ENCODE results near the gene C11orf24.
"Not testable (repeated sequence)": the region's sequence is repeated elsewhere in the genome, so short reads cannot be mapped to it uniquely, and the experiment has no call there.

The C11orf24 gene

DNA sequence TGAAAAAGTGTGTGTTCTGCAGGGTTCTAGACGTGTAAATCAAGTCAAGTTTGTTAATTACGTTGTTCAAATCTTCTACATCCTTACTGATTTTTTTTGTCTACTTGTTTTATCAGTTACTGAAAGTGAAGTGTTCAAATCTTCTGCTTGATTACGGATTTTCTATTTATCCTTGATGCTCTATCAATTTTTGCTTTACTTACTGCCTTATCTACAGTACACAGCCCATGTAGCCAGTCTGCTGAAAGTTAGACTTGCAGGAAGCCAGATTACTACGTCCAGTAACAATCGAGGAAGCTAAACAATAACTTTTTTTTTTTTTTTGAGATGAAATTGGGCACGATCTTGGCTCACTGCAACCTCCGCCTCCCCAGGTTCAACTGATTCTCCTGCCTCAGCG is 15.6 kb upstream of the C11orf24 start:
- H4K8ac ChIP-seq (ENCODE audit: low read depth, low read length): no peak overlapping the region
- H4K12ac ChIP-seq (ENCODE audit: low read depth, low read length): no peak overlapping the region
- H3K18ac ChIP-seq (ENCODE audit: low read length): no peak overlapping the region
- no peak overlapping the region for H3K4me3 ChIP-seq (ENCODE audit: low read depth, low read length)
- no peak overlapping the region for H2AFZ ChIP-seq (ENCODE audit: insufficient read depth, low read length, poor library complexity)
- H2BK120ac ChIP-seq (ENCODE audit: insufficient read depth, low read length, poor library complexity): no peak overlapping the region
- H3K36me3 ChIP-seq (ENCODE audit: control insufficient read depth in 1 of 2, insufficient read depth in 2 of 2, low read length in 2 of 2): no peaks in the 10 kb centered on the region
- no peak overlapping the region for H3K23ac ChIP-seq (ENCODE audit: low read length)
- H3K27me3 ChIP-seq (ENCODE audit: insufficient read depth, low read length): no peaks in the 10 kb centered on the region
- no peak overlapping the region for H2BK12ac ChIP-seq (ENCODE audit: low read length)
- H4K91ac ChIP-seq (ENCODE audit: low read depth, low read length): no peak overlapping the region
- H3K9me3 ChIP-seq (ENCODE audit: insufficient read depth, low read depth, low read length): no peaks in the 10 kb centered on the region
- H3K79me1 ChIP-seq (ENCODE audit: low read length): no peaks in the 10 kb centered on the region
- H3K4me1 ChIP-seq (ENCODE audit: control insufficient read depth in 1 of 2, insufficient read depth in 2 of 2, low read length in 2 of 2): no peaks in the 10 kb centered on the region
- H3K9ac ChIP-seq (ENCODE audit: low read length): no peak overlapping the region
- no peak overlapping the region for H2AK5ac ChIP-seq (ENCODE audit: low read length)
- no peak for DNase-seq
- no peak overlapping the region for H3K14ac ChIP-seq (ENCODE audit: low read length)
- no peak overlapping the region for H3K4me2 ChIP-seq (ENCODE audit: low read length)
- H3K4ac ChIP-seq (ENCODE audit: low read depth, low read length): no peak overlapping the region
- H2BK5ac ChIP-seq (ENCODE audit: low read depth, low read length, poor library complexity): no peak overlapping the region
- WGBS (ENCODE audit: extremely low coverage, insufficient coverage, insufficient read length): no CpG with 5 or more reads among the region's 8 CpGs
- no peaks in the 10 kb centered on the region for H3K79me2 ChIP-seq (ENCODE audit: control insufficient read depth, insufficient read depth, low read length, poor library complexity)
- H3K27ac ChIP-seq (ENCODE audit: low read depth, low read length): no peak overlapping the region

DNA sequence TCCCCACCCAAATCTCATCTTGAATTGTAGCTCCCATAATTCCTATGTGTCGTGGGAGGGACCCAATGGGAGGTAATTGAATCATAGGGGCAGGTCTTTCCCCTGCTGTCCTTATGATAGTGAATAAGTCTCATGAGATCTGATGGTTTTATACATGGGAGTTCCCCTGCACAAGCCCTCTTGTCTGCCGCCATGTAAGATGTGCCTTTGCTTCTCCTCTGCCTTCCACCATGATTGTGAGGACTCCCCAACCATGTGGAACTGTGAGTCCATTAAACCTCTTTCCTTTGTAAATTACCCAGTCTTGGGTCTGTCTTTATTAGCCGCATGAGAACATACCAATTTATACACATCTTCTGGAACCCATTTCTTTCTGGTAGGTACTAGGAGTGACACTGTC is 12.8 kb upstream of the C11orf24 start:
- H2BK12ac ChIP-seq (ENCODE audit: low read length): not testable (repeated sequence)
- no CpG with 5 or more reads among the region's 3 CpGs for WGBS (ENCODE audit: extremely low coverage, insufficient coverage, insufficient read length)

DNA sequence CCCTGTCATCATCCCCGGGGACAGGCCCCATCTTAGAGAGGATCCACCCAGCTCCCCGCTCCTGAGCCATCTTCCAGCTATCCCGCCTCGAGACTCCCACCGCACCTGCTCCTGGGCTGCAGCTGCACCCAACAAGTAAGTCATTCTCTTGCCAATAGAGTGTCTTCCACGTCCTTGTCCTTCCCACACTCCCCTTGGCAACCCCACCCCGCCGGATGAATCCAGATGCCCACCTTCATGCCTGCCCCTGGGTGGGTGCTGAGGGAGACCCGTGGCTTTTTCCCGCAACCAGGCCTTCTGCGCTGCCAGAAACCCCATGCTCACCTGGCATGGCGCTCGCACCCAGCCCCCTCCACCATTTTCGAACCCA is 11.1 kb upstream of the C11orf24 start:
- no peak overlapping the region for H2BK5ac ChIP-seq (ENCODE audit: low read depth, low read length, poor library complexity)
- no peak overlapping the region for H3K23ac ChIP-seq (ENCODE audit: low read length)
- no peak overlapping the region for H4K91ac ChIP-seq (ENCODE audit: low read depth, low read length)
- H4K12ac ChIP-seq (ENCODE audit: low read depth, low read length): no peak overlapping the region
- H3K79me1 ChIP-seq (ENCODE audit: low read length): no peaks in the 10 kb centered on the region
- no peak overlapping the region for H2BK120ac ChIP-seq (ENCODE audit: insufficient read depth, low read length, poor library complexity)
- H3K27me3 ChIP-seq (ENCODE audit: insufficient read depth, low read length): no peaks in the 10 kb centered on the region
- H3K4me2 ChIP-seq (ENCODE audit: low read length): no peak overlapping the region
- no peaks in the 10 kb centered on the region for H3K9me3 ChIP-seq (ENCODE audit: insufficient read depth, low read depth, low read length)
- H3K27ac ChIP-seq (ENCODE audit: low read depth, low read length): no peak overlapping the region
- H2AK5ac ChIP-seq (ENCODE audit: low read length): no peak overlapping the region
- no peak overlapping the region for H3K4ac ChIP-seq (ENCODE audit: low read depth, low read length)
- no peak overlapping the region for H4K8ac ChIP-seq (ENCODE audit: low read depth, low read length)
- H3K4me3 ChIP-seq (ENCODE audit: low read depth, low read length): no peak overlapping the region
- no peaks in the 10 kb centered on the region for H3K4me1 ChIP-seq (ENCODE audit: control insufficient read depth in 1 of 2, insufficient read depth in 2 of 2, low read length in 2 of 2)
- no CpG with 5 or more reads among the region's 14 CpGs for WGBS (ENCODE audit: extremely low coverage, insufficient coverage, insufficient read length)
- no peak overlapping the region for H3K18ac ChIP-seq (ENCODE audit: low read length)
- no peak overlapping the region for H2AFZ ChIP-seq (ENCODE audit: insufficient read depth, low read length, poor library complexity)
- no peaks in the 10 kb centered on the region for H3K36me3 ChIP-seq (ENCODE audit: control insufficient read depth in 1 of 2, insufficient read depth in 2 of 2, low read length in 2 of 2)
- no peak for DNase-seq
- H3K79me2 ChIP-seq (ENCODE audit: control insufficient read depth, insufficient read depth, low read length, poor library complexity): no peaks in the 10 kb centered on the region
- H3K9ac ChIP-seq (ENCODE audit: low read length): no peak overlapping the region
- H2BK12ac ChIP-seq (ENCODE audit: low read length): no peak overlapping the region
- no peak overlapping the region for H3K14ac ChIP-seq (ENCODE audit: low read length)

More for the DNA sequence above, 12.8 kb upstream of the C11orf24 start:
- H3K27ac ChIP-seq (ENCODE audit: low read depth, low read length); H4K12ac ChIP-seq (ENCODE audit: low read depth, low read length); H4K8ac ChIP-seq (ENCODE audit: low read depth, low read length); H3K79me2 ChIP-seq (ENCODE audit: control insufficient read depth, insufficient read depth, low read length, poor library complexity); H3K4ac ChIP-seq (ENCODE audit: low read depth, low read length); H3K4me1 ChIP-seq (ENCODE audit: control insufficient read depth in 1 of 2, insufficient read depth in 2 of 2, low read length in 2 of 2); H2BK5ac ChIP-seq (ENCODE audit: low read depth, low read length, poor library complexity); H3K14ac ChIP-seq (ENCODE audit: low read length); DNase-seq; H2AFZ ChIP-seq (ENCODE audit: insufficient read depth, low read length, poor library complexity); H3K79me1 ChIP-seq (ENCODE audit: low read length); H3K36me3 ChIP-seq (ENCODE audit: control insufficient read depth in 1 of 2, insufficient read depth in 2 of 2, low read length in 2 of 2); H4K91ac ChIP-seq (ENCODE audit: low read depth, low read length); H2AK5ac ChIP-seq (ENCODE audit: low read length); H3K4me3 ChIP-seq (ENCODE audit: low read depth, low read length); H3K9me3 ChIP-seq (ENCODE audit: insufficient read depth, low read depth, low read length); H3K27me3 ChIP-seq (ENCODE audit: insufficient read depth, low read length); H2BK120ac ChIP-seq (ENCODE audit: insufficient read depth, low read length, poor library complexity); H3K4me2 ChIP-seq (ENCODE audit: low read length); H3K18ac ChIP-seq (ENCODE audit: low read length); H3K23ac ChIP-seq (ENCODE audit: low read length); H3K9ac ChIP-seq (ENCODE audit: low read length): not testable (repeated sequence)

DNA sequence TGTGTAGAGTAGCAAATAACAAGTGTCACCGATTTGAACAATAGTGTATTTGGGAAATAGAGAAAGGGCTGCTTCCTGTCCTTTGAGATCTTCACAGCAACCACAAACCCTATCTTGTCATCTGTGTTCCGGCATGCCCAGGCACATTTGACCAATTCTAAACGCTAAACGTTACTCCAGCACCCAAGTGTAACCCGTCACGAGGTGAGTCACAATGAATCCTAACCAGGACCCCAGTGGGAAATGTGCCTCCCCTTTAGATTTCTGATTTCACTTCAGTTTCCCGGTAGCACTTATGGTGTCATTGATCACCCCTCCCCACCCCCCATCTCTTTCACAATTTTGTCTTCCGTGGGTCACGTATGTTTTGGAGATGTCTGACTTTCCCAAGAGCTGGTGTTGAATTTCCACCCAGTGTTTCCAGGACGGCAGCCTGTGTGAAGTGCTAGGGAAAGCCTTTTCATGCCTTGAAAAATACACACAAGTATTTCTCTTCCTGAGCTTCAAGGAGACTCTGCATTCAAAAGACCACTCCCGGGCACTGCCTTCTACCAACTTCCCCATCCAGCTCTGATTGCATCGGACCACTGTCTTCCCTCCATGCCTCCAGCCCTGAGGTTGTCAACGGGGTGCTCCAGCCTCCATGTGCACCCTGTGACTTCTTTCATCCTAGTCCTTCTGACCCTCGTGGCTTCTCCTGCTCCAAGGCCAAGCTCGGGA is 10.5 kb upstream of the C11orf24 start:
- no peak overlapping the region for H4K12ac ChIP-seq (ENCODE audit: low read depth, low read length)
- no peaks in the 10 kb centered on the region for H3K79me2 ChIP-seq (ENCODE audit: control insufficient read depth, insufficient read depth, low read length, poor library complexity)
- no peaks in the 10 kb centered on the region for H3K9me3 ChIP-seq (ENCODE audit: insufficient read depth, low read depth, low read length)
- H3K4me2 ChIP-seq (ENCODE audit: low read length): no peak overlapping the region
- no peak overlapping the region for H4K91ac ChIP-seq (ENCODE audit: low read depth, low read length)
- no peak overlapping the region for H2BK120ac ChIP-seq (ENCODE audit: insufficient read depth, low read length, poor library complexity)
- no peaks in the 10 kb centered on the region for H3K79me1 ChIP-seq (ENCODE audit: low read length)
- no peak overlapping the region for H3K27ac ChIP-seq (ENCODE audit: low read depth, low read length)
- no peak overlapping the region for H4K8ac ChIP-seq (ENCODE audit: low read depth, low read length)
- no peak overlapping the region for H3K4me3 ChIP-seq (ENCODE audit: low read depth, low read length)
- no peak overlapping the region for H2BK12ac ChIP-seq (ENCODE audit: low read length)
- no peaks in the 10 kb centered on the region for H3K4me1 ChIP-seq (ENCODE audit: control insufficient read depth in 1 of 2, insufficient read depth in 2 of 2, low read length in 2 of 2)
- H3K4ac ChIP-seq (ENCODE audit: low read depth, low read length): no peak overlapping the region
- H2AFZ ChIP-seq (ENCODE audit: insufficient read depth, low read length, poor library complexity): no peak overlapping the region
- H2BK5ac ChIP-seq (ENCODE audit: low read depth, low read length, poor library complexity): no peak overlapping the region
- DNase-seq: peak in 1 of 2 donors; percentile 21
- H3K14ac ChIP-seq (ENCODE audit: low read length): no peak overlapping the region
- H3K23ac ChIP-seq (ENCODE audit: low read length): no peak overlapping the region
- no peak overlapping the region for H3K9ac ChIP-seq (ENCODE audit: low read length)
- no peak overlapping the region for H2AK5ac ChIP-seq (ENCODE audit: low read length)
- WGBS (ENCODE audit: extremely low coverage, insufficient coverage, insufficient read length): no CpG with 5 or more reads among the region's 15 CpGs
- H3K18ac ChIP-seq (ENCODE audit: low read length): no peak overlapping the region
- H3K27me3 ChIP-seq (ENCODE audit: insufficient read depth, low read length): no peaks in the 10 kb centered on the region
- H3K36me3 ChIP-seq (ENCODE audit: control insufficient read depth in 1 of 2, insufficient read depth in 2 of 2, low read length in 2 of 2): no peaks in the 10 kb centered on the region

Data from trophoblast cell (in vitro differentiated cells and primary cell).